GM18868 (cell line): ENCODE results near the gene PRR16.

Experiments
- ATAC-seq: cut with Tn5 transposase; IDR thresholded peaks from one replicate; pipeline ENCODE4 v1.9.1; 2021; ENCODE audit warnings: mild to moderate bottlenecking, moderate library complexity; ENCODE audit not compliant: unreplicated experiment

PRR16 gene

GRCh38 chr5:120461251-120461650, 2.8 kb upstream of the PRR16 start:
- no peak for ATAC-seq

DNA sequence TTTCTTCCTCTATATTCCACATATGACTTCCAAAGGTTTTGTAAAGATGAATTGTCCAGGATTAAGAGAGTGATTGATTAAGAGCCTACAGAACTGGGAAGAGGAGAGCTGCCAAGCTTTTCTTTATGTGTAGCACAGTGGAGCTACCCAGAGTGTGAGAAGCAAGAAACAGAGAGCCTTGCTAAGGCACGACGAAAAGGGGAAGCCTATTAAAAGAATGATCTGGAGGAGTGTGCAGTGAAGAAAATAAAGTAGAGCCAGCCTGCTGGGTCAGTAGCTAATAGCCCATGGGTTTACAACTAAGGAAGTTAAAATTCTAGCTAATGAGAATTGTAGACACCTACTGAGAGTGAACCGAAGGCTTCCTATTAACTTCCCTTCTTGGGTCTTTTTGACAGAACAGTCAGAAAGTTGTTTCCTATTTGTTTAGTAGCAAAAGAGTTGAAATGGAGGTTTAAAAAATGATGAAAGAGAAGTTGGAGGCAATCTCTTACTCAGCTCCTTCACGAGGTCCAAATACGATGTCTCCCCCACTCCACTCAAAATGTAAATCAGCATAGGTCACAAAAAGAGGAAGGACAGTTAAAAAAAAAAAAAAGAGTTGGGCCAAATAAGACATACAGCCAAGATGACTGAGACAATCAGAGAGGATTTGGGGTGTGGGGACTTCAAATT, 957 bp upstream of the PRR16 start:
- ATAC-seq = no peak

- ATAC-seq = no peak
These were observed 731 bp downstream of the PRR16 start for GRCh38 chr5:120464627-120465435.

- ATAC-seq = no peak
These were observed 1.4 kb downstream of the PRR16 start for GRCh38 chr5:120465436-120465961.

- no peak for ATAC-seq
These were observed 2.4 kb downstream of the PRR16 start for GRCh38 chr5:120466341-120467006.

- no peak for ATAC-seq
These were observed 7.9 kb downstream of the PRR16 start for GRCh38 chr5:120471971-120472370.

- no peak for ATAC-seq
These were observed 8.8 kb downstream of the PRR16 start for GRCh38 chr5:120472911-120473310.

DNA sequence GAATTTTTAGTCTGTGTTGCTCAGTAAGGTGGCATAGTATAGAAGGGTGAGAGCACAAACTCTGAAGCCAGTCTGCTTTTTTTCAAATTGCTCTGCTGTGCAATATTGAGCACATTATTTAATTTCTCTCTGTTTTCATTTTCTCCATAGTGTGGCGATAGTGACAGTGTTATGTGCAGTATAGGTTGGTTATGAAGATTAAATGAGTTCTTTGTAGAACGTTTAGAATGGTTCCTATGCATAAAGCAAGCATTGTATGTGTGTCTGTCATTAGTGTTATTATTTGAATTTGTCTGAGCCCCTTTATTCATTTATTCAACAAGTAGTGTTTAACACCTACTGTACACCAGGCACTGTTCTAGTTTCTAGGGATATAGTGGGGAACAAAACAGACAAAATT, 9.2 kb downstream of the PRR16 start:
- ATAC-seq = no peak

GRCh38 chr5:120476063-120476462, 12.0 kb downstream of the PRR16 start:
- ATAC-seq = no peak

DNA sequence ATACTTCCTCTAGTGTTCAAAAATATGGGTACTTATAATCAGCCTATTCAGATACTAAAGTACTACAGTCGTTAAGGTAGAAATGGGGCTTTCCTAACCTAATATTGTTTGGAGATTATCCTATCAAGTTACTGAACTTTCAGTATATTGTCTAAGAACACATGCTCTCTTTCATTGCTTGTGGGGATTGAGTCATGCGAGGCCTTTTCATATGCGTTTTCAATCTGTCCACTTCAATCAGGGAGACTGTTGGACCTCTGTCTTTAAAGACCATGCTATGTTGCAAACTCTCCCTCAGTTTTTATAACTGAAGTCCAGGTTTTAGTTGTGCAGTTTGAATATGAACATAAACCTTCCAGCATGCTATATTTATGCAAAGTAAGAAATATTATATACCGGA, 15.0 kb downstream of the PRR16 start:
- no peak for ATAC-seq

GRCh38 chr5:120499876-120500563, 35.9 kb downstream of the PRR16 start:
- ATAC-seq = no peak

DNA sequence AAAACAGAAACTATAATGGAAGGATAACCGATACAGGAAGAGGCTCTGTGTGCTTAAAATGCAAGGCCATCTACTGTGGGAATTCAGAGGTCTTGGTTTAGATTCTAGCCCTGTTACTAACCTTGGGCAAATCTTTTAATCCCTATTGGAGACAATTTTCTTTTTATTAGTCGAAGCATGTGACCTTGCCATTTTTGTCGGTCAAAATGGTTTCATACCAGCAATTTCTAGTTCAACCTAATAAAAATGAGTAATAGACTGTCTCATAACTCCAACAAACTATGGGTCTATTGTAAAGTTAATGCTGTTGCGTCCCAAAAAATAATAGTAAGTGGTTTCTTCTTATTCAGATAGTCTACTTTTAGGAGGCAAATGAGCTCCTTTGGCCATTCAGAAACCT, 38.4 kb downstream of the PRR16 start:
- no peak for ATAC-seq

GRCh38 chr5:120503341-120503740, 39.2 kb downstream of the PRR16 start:
- ATAC-seq = no peak

DNA sequence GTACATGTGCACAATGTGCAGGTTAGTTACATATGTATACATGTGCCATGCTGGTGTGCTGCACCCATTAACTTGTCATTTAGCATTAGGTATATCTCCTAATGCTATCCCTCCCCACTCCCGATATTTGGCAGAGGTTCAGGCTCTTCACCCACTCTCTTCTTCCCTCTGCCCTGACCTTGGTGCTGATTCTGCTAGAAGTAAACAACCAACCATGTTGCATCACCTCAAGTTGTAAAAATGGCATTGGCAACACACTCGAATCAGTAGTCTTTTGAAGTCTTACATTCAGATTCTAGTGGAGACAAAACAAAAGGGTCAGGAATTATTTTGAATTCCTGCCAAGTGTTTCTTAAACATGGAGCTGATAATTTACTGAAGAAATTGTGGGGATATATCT, 40.0 kb downstream of the PRR16 start:
- ATAC-seq = no peak

- no peak for ATAC-seq
These were observed 43.1 kb downstream of the PRR16 start for GRCh38 chr5:120507197-120507596.

DNA sequence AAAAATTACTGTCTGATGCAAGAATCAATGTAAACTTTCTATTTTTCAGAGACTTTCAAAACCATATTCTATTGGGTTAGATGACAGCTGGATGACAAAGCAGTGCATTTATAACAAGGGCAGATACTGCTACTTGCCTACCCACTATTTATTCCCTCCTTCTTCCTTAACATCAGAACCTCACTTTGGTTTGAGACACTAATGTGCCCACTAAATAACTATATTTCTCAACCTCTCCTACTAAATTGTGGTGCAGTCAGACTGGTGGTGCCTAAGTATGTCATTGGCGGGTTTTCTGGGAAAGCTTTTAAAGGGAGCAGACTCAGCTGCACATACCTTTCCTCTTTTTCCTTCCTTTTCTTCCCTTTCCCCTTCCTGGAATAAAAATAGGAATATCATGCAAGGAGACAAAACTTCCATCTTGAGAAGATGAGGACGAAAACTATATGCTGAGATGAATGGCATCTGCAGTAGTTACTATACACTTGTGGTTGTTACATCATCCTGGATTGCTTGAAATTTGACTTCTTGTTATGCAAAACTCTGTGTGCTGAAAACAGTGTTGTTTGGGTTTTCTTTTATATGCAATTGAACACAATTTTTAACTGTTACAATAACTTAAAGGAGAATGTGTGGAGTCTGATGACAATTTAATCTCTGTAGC, 43.8 kb downstream of the PRR16 start:
- no peak for ATAC-seq

- no peak for ATAC-seq
These were observed 45.0 kb downstream of the PRR16 start for GRCh38 chr5:120509053-120509452.

GRCh38 chr5:120510098-120510637, 46.1 kb downstream of the PRR16 start:
- no peak for ATAC-seq

GRCh38 chr5:120510994-120511686, 47.0 kb downstream of the PRR16 start:
- ATAC-seq = no peak

GRCh38 chr5:120512068-120512467, 48.0 kb downstream of the PRR16 start:
- no peak for ATAC-seq
